ENCODE measurements around the gene RNASEH1.
"Not testable (repeated sequence)": the region's sequence is repeated elsewhere in the genome, so short reads cannot be mapped to it uniquely, and the experiment has no call there.

The RNASEH1 gene

DNA sequence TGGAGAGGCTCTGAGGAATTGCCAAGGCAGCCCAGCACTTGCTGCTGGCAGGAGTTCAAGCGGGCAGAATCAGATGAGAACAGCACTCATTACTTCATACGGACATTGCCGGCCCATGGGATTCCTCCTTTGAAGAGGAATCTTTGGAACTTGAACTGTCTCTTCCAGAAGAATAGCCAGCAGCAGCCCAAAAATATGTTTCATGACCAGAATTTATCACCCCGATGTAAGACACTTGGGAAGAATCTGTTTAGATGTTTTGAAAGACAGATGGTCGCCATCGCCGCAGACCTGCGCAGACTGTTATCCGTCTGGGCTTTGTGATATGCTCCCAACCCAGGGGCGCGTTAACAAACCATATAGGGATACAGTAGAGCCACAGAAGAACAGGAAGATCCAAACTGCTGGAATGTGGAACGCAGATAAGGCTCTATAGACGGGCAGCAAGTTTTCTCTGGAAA is 35.1 kb downstream of the RNASEH1 start:
- Mint-ChIP-seq H3K9me3 (no peaks in the 10 kb centered on the region), H3K27me3 (no peaks in the 10 kb centered on the region), H3K4me1 (ENCODE audit: low read depth) (peaks cover 28% of the 10 kb centered on the region), H3K27ac (no peak overlapping the region), H3K4me3 (no peak overlapping the region), H3K36me3 (ENCODE audit: low read depth) (peaks cover 6% of the 10 kb centered on the region)
- no peak for DNase-seq

GRCh38 chr2:3520591-3520990 is 37.5 kb downstream of the RNASEH1 start:
- Mint-ChIP-seq H3K36me3 (ENCODE audit: low read depth) (peaks cover 23% of the 10 kb centered on the region), H3K9me3 (peaks cover 3% of the 10 kb centered on the region), H3K4me3 (peak overlapping the region; percentile 89), H3K4me1 (ENCODE audit: low read depth) (peaks cover 32% of the 10 kb centered on the region), H3K27me3 (no peaks in the 10 kb centered on the region), H3K27ac (no peak overlapping the region)
- DNase-seq: no peak

DNA sequence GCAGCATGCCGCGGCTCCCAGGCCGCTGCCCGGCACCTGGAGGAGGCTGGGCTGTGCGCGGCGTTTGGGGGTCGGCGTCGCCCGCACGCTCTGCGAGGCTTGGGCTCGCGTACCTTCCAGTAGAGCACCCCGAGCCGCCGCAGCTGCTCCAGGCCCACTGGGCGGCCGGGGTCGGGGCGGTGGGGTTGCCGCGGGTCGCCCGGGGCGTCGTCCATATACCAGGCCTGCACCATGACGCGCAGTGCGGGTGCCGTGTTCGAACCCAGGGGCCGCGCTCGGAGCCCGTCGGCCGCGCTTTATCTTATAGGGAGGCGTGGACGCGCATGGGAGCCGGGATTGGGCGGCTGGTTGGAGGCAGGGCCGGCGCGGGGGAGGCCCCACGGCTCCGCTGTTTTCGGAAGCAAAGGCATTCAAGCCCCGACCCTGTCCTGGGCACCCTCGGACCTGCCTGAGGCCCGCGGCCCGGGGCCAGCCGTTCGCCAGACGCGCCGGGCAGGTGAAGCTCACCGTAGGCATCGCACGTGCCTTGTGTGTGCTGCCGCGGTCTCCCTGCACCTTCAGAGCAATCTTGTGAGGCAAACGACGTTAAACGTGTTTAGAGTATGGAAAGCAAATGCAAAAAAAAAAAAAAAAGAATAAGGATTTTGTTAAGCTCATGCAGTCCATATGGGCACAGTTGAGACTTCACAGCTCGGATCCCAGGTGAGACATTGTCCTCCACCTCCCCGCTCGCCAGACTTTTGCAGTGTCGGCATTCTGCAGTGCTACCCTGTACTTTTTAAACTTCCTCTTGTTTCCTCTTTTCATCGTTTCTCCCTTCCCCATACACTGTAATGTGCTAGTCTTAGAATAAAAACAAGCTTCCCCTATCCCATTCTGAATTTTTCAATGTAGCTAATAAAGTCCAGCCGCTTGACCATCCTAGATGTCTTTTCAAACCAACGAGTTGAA is 38.6 kb downstream of the RNASEH1 start, which contains the start of gene ADI1:
ADI1 (minus strand) TSS at position 277 of the 951 bp plus-strand sequence; CDS start at position 233, 44 bp downstream.
- Mint-ChIP-seq H3K27me3 (no peaks in the 10 kb centered on the region), H3K36me3 (ENCODE audit: low read depth) (peaks cover 33% of the 10 kb centered on the region), H3K4me1 (ENCODE audit: low read depth) (peaks cover 32% of the 10 kb centered on the region), H3K4me3 (peak within 1 kb of the TSS; percentile 89), H3K27ac (peak within 1 kb of the TSS; percentile 94), H3K9me3 (peaks cover 5% of the 10 kb centered on the region)
- peak; percentile 87 for DNase-seq

DNA sequence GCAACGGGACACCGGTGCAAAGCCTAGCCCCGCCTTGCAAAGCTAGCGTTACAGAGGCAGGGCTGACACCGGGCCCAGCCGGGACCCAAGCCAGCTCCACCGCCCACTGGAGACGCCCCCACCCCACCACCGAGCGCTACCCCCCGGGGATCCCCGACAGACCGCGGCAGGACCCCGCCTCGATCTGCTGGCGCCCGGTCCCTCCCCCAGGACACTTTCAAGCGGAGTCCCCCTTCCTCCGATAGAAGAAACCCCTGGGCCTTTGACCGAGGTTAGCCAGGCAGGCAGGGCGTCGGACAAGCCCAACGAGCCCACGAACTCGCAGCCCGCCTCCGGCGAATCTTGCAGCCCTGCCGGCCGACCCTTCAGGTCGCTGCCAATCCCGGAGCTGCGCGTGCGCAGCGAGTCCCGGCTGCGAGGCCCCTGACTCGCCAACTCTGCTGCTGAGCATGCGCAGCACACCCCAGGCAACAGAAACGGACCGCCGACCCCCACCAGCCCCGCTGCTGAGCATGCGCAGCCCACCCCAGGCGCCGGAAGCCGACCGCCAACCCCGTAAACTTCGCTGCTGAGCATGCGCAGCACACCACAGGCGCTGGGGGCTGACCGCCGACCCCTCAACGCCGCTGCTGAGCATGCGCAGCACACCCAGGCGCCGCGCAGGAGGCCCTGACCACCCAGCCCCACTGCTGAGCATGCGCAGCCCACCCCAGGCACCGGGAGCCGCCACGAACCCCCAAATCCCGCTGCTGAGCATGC is 39.5 kb downstream of the RNASEH1 start:
- peak; percentile 98 for DNase-seq
- Mint-ChIP-seq H3K27ac (peak overlapping the region; percentile 94), H3K4me3 (peak overlapping the region; percentile 89), H3K36me3 (ENCODE audit: low read depth) (peaks cover 42% of the 10 kb centered on the region), H3K4me1 (ENCODE audit: low read depth) (peaks cover 35% of the 10 kb centered on the region), H3K27me3 (no peaks in the 10 kb centered on the region), H3K9me3 (peaks cover 5% of the 10 kb centered on the region)

GRCh38 chr2:3517948-3518495 is 40.1 kb downstream of the RNASEH1 start:
- Mint-ChIP-seq H3K4me1 (ENCODE audit: low read depth) (peaks cover 34% of the 10 kb centered on the region), H3K4me3 (peak overlapping the region; percentile 89), H3K36me3 (ENCODE audit: low read depth) (peaks cover 48% of the 10 kb centered on the region), H3K27ac (peak overlapping the region; percentile 94), H3K9me3 (peaks cover 5% of the 10 kb centered on the region), H3K27me3 (no peaks in the 10 kb centered on the region)
- DNase-seq: no peak

DNA sequence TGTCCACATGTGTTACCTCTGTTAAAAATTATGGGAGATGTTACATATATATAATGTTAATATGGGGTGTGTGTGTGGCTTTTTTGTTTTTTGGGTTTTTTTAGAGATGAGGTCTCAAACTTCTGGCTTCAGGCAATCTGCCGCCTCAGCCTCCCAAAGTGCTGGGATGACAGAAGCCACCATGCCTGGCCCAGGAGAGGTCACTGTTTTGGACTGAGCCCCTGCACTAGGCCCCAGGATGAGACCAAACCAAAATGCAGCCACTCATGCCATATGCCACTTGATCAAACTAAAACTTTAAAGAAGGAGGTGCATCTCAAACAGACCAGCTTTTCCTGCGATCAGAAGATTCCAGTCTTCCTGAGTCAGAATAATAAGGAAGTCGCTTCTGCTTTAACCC is 41.3 kb downstream of the RNASEH1 start:
- Mint-ChIP-seq H3K27me3 (no peaks in the 10 kb centered on the region), H3K27ac (no peak overlapping the region), H3K4me1 (ENCODE audit: low read depth) (peaks cover 34% of the 10 kb centered on the region), H3K36me3 (ENCODE audit: low read depth) (peaks cover 60% of the 10 kb centered on the region), H3K9me3 (peaks cover 5% of the 10 kb centered on the region), H3K4me3 (no peak overlapping the region)
- no peak for DNase-seq

GRCh38 chr2:3515438-3515837 is 42.7 kb downstream of the RNASEH1 start:
- H3K27me3 Mint-ChIP-seq, H3K27ac Mint-ChIP-seq, H3K9me3 Mint-ChIP-seq, H3K4me3 Mint-ChIP-seq, DNase-seq: not testable (repeated sequence)
- Mint-ChIP-seq H3K4me1 (ENCODE audit: low read depth) (peaks cover 23% of the 10 kb centered on the region), H3K36me3 (ENCODE audit: low read depth) (peaks cover 74% of the 10 kb centered on the region)

DNA sequence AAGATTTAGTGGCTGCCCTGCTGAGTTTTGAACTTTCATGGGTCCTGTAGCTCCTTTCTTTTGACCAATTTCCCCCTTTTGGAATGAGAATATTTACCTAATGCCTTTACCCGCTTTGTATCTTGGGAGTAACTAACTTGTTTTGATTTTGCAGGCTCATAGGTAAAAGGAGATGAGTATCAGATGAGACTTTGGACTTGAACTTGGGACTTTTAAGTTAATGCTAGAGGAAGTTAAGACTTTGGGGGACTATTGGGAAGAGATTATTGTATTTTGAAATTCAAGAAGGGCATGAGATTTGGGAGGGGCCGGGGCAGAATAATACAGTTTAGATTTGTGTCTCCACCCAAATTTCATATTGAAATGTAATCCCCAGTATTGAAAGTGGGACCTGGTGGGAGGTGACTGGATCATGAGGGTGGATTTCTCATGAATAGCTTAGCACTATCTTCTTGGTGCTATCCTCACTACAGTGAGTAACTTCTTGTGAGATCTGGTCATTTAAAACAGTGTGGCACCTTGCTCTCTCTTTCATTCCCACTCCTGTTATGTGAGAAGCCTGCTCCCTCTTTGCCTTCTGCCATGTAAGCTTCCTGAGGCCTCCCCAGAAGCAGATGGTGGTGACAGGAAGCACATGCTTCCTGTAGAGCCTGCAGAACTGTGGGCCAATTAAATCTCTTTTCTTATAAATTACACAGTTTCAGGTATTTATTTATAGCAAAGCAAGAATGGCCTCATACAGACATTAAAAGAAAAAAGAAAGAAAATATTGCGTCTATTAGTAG is 44.9 kb downstream of the RNASEH1 start:
- Mint-ChIP-seq H3K27me3 (no peaks in the 10 kb centered on the region), H3K4me3 (no peak overlapping the region), H3K4me1 (ENCODE audit: low read depth) (peaks cover 14% of the 10 kb centered on the region), H3K27ac (no peak overlapping the region), H3K9me3 (peaks cover 10% of the 10 kb centered on the region), H3K36me3 (ENCODE audit: low read depth) (peaks cover 83% of the 10 kb centered on the region)
- DNase-seq: no peak

DNA sequence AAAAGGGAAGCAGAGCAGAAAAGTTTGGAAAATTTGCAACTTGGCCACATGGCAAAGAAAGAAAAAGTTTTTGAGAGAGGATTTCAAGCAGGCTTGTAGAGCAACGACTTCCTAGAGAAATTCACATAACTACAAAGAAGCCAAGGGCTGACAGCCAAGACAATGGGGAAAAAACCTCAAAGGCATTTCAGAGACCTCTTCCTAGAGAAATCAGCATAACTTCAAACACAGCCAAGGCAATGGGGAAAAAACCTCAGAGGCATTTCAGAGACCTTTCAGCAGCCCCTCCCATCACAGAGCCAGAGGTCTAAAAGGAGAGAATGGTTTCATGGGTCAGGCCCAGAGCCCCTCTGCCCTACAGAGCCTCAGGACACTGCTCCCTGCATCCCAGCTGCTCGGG is 46.0 kb downstream of the RNASEH1 start:
- peaks cover 86% of the 10 kb centered on the region for H3K36me3 Mint-ChIP-seq (ENCODE audit: low read depth)
- no peaks in the 10 kb centered on the region for H3K27me3 Mint-ChIP-seq
- H3K27ac Mint-ChIP-seq: no peak overlapping the region
- H3K9me3 Mint-ChIP-seq: peaks cover 10% of the 10 kb centered on the region
- peaks cover 8% of the 10 kb centered on the region for H3K4me1 Mint-ChIP-seq (ENCODE audit: low read depth)
- no peak overlapping the region for H3K4me3 Mint-ChIP-seq
- DNase-seq: no peak

DNA sequence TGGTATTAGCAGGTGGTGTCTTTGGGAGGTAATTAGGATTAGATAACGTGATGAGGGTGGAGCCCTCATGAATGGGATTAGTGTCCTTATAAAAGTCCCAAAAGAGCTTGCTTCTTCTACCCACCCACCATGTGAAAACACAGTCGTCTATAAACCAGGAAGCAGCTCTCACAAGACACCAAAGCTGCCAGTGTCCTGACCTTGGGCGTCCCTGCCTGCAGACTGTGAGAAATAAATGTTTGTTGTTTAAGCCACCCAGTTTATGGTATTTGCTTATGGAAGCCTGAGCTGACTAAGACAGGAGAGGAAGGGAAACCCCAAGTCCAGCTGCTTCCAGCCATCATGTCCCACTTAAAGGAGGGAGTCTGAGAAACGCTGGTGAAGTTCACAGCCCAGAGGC is 52.4 kb downstream of the RNASEH1 start:
- Mint-ChIP-seq H3K4me1 (ENCODE audit: low read depth) (peaks cover 2% of the 10 kb centered on the region), H3K27ac (no peak overlapping the region), H3K9me3 (peaks cover 4% of the 10 kb centered on the region)

GRCh38 chr2:3504741-3505140 is 53.4 kb downstream of the RNASEH1 start:
- no peak for DNase-seq
- Mint-ChIP-seq H3K27me3 (no peaks in the 10 kb centered on the region), H3K27ac (no peak overlapping the region), H3K4me3 (no peak overlapping the region), H3K4me1 (ENCODE audit: low read depth) (peaks cover 2% of the 10 kb centered on the region), H3K36me3 (ENCODE audit: low read depth) (peaks cover 82% of the 10 kb centered on the region), H3K9me3 (peaks cover 4% of the 10 kb centered on the region)

More for the DNA sequence above, 52.4 kb downstream of the RNASEH1 start:
- DNase-seq: no peak
- Mint-ChIP-seq H3K4me3 (no peak overlapping the region), H3K27me3 (no peaks in the 10 kb centered on the region), H3K36me3 (ENCODE audit: low read depth) (peaks cover 78% of the 10 kb centered on the region)

DNA sequence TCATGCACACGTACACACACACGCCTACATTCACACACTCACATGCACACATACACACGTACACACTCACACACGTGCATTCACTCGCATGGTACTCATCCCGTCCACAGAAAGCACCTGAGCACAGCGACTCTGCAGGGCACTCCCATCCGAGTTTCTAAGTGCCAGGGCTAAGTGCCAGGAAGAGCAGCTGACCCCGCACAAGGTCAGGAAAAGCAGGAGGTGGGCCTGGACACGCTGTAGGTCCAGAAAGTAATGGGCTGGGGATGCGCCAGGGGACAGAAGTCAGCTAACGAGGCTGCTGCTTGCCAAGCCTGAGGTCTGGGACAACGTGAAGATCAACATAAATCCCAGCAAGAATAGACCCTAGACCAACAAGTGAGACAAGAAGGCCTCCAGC is 54.6 kb downstream of the RNASEH1 start:
- DNase-seq: no peak
- no peaks in the 10 kb centered on the region for H3K27me3 Mint-ChIP-seq
- H3K9me3 Mint-ChIP-seq: peaks cover 2% of the 10 kb centered on the region
- H3K4me3 Mint-ChIP-seq: no peak overlapping the region
- H3K27ac Mint-ChIP-seq: no peak overlapping the region
- peaks cover 85% of the 10 kb centered on the region for H3K36me3 Mint-ChIP-seq (ENCODE audit: low read depth)
- H3K4me1 Mint-ChIP-seq (ENCODE audit: low read depth): peaks cover 2% of the 10 kb centered on the region

- peaks cover 87% of the 10 kb centered on the region for H3K36me3 Mint-ChIP-seq (ENCODE audit: low read depth)
- DNase-seq: no peak
- H3K4me1 Mint-ChIP-seq (ENCODE audit: low read depth): peaks cover 2% of the 10 kb centered on the region
- no peaks in the 10 kb centered on the region for H3K9me3 Mint-ChIP-seq
- no peak overlapping the region for H3K27ac Mint-ChIP-seq
- no peaks in the 10 kb centered on the region for H3K27me3 Mint-ChIP-seq
- H3K4me3 Mint-ChIP-seq: no peak overlapping the region
Measured at GRCh38 chr2:3503046-3503445, 55.1 kb downstream of the RNASEH1 start.

Measured in activated T-cell treated with anti-CD3 and anti-CD28 coated beads, Interleukin-2, amount 50 U/mL, for 24 hours (primary cell).